IPS-18c (cell line): ENCODE measurements around the gene CYP2W1.

Experiments
- H3K4me3 ChIP-seq: 2 replicates; pipeline ENCODE4 v1.7.0; 2013; ENCODE audit warnings: low read depth, mild to moderate bottlenecking, low read length, moderate library complexity; ENCODE audit not compliant: insufficient read depth
- H3K9me3 ChIP-seq: one replicate; pipeline ENCODE4 v1.6.1; 2013; ENCODE audit warnings: mild to moderate bottlenecking, low read length, moderate library complexity; ENCODE audit not compliant: control insufficient read depth, insufficient read depth

CYP2W1 gene

GRCh38 chr7:974820-975681 is 7.9 kb upstream of the CYP2W1 start, which contains the start of gene COX19:
Gene COX19 (minus strand): TSS chr7:975549. CDS start chr7:975509, 40 bp downstream.
- H3K4me3 ChIP-seq, result peak within 1 kb of the TSS; percentile 97
- H3K9me3 ChIP-seq, result no peaks in the 10 kb centered on the region

- peak overlapping the region; percentile 31; the same call in 1 of the 2 replicates for H3K4me3 ChIP-seq
These were observed 7.1 kb upstream of the CYP2W1 start for GRCh38 chr7:975702-976473.

GRCh38 chr7:976901-977325 is 6.1 kb upstream of the CYP2W1 start:
- Histone ChIP-seq H3K4me3 (no peak overlapping the region), H3K9me3 (no peaks in the 10 kb centered on the region)

More at GRCh38 chr7:975702-976473, 7.1 kb upstream of the CYP2W1 start:
- H3K9me3 ChIP-seq, result no peaks in the 10 kb centered on the region

GRCh38 chr7:977326-978048 is 5.5 kb upstream of the CYP2W1 start:
- Histone ChIP-seq H3K4me3 (no peak overlapping the region), H3K9me3 (no peaks in the 10 kb centered on the region)

GRCh38 chr7:978049-978346 is 5.0 kb upstream of the CYP2W1 start:
- Histone ChIP-seq H3K9me3 (no peaks in the 10 kb centered on the region), H3K4me3 (no peak overlapping the region)

- H3K9me3 ChIP-seq, result no peaks in the 10 kb centered on the region
These were observed 4.4 kb upstream of the CYP2W1 start for GRCh38 chr7:978416-979091.

GRCh38 chr7:979151-979550 is 3.8 kb upstream of the CYP2W1 start:
- Histone ChIP-seq H3K9me3 (no peaks in the 10 kb centered on the region), H3K4me3 (no peak overlapping the region)

More at GRCh38 chr7:978416-979091, 4.4 kb upstream of the CYP2W1 start:
- no peak overlapping the region for H3K4me3 ChIP-seq

GRCh38 chr7:979886-980571 is 3.0 kb upstream of the CYP2W1 start:
- no peaks in the 10 kb centered on the region for H3K9me3 ChIP-seq
- no peak overlapping the region for H3K4me3 ChIP-seq

- no peaks in the 10 kb centered on the region for H3K9me3 ChIP-seq
- no peak overlapping the region for H3K4me3 ChIP-seq
These were observed 1.0 kb upstream of the CYP2W1 start for GRCh38 chr7:981793-982510.

- H3K9me3 ChIP-seq, result no peaks in the 10 kb centered on the region
- H3K4me3 ChIP-seq, result no peak overlapping the region
These were observed 424 bp upstream of the CYP2W1 start for GRCh38 chr7:982511-983003.

GRCh38 chr7:983616-984071 is 663 bp downstream of the CYP2W1 start:
- Histone ChIP-seq H3K9me3 (no peaks in the 10 kb centered on the region), H3K4me3 (no peak overlapping the region)

- Histone ChIP-seq H3K4me3 (no peak overlapping the region), H3K9me3 (no peaks in the 10 kb centered on the region)
These were observed 1.6 kb downstream of the CYP2W1 start for GRCh38 chr7:984361-985126.

- H3K9me3 ChIP-seq, result no peaks in the 10 kb centered on the region
- H3K4me3 ChIP-seq, result no peak overlapping the region
These were observed 2.1 kb downstream of the CYP2W1 start for GRCh38 chr7:985127-985416.

- Histone ChIP-seq H3K9me3 (no peaks in the 10 kb centered on the region), H3K4me3 (no peak overlapping the region)
These were observed 3.1 kb downstream of the CYP2W1 start for GRCh38 chr7:985915-986741.
